ENCODE data around the gene KCTD21.
A peak's percentile ranks its signal among the peaks of the same experiment; 100 is the strongest.

DNA sequence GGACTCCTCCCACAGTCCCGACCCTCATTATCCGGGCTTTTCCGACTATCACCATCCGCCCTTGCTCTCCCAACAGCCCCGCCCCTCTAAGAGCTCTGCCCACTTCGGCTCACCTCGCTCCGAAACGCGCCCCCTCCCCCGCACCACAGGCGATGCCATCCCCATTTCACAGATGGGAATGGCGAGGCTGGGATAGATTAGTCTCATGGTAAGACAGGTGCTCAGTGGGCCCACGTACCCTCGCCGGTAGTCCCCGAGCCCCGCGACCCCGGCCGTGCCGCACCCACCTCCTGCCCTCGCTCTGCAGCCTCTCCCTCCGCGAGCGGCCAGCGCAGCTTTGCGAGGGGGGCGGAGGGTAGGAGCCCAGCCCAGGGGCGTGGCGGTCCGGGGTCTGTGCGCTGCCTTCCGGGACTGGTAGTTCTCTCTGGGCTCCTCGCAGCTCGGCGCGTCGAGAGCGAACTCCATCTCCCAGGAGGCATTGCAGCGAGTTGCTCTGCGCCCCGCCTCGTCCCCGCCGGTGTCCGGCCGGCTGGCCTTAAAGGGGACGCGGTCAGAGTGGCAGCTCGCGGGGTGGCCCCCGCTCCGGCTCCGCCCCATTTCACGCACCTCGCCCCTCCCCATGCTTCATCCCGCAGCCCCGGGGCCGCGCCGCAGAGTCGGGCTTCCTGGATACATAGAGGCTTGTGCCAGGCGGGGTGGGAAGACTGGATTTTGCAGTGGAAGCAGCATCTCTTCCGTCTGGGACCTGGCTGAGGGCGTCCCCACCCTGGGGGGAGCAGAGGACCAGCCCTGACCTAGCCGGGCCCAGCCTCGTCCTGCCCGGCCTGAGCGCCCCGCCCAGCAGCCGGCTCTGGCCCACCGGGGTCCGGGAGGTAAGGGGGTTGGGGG is at the start of gene KCTD21, which contains the start of gene USP35:
- TF ChIP-seq, protein P1, sequence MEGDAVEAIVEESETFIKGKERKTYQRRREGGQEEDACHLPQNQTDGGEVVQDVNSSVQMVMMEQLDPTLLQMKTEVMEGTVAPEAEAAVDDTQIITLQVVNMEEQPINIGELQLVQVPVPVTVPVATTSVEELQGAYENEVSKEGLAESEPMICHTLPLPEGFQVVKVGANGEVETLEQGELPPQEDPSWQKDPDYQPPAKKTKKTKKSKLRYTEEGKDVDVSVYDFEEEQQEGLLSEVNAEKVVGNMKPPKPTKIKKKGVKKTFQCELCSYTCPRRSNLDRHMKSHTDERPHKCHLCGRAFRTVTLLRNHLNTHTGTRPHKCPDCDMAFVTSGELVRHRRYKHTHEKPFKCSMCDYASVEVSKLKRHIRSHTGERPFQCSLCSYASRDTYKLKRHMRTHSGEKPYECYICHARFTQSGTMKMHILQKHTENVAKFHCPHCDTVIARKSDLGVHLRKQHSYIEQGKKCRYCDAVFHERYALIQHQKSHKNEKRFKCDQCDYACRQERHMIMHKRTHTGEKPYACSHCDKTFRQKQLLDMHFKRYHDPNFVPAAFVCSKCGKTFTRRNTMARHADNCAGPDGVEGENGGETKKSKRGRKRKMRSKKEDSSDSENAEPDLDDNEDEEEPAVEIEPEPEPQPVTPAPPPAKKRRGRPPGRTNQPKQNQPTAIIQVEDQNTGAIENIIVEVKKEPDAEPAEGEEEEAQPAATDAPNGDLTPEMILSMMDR (IDR thresholded peaks at IDR 0.05) = no peak
- TF ChIP-seq POLR2A (IDR thresholded peaks at IDR 0.05) = peak; percentile 78 to 89
